Loucy (cell line): ENCODE results near the gene LILRB2.

ENCODE experiments used
- CTCF ChIP-seq: fragments of 200-600 bp; sonication (generic); conservative IDR thresholded peaks from 2 replicates; pipeline ENCODE4 v1.5.1; 2014; ENCODE audit warnings: mild to moderate bottlenecking, antibody characterized with exemption, low read length
- EZH2phosphoT487 ChIP-seq: fragments of 200-600 bp; IDR thresholded peaks from 2 replicates; pipeline ENCODE4 v1.6.1; 2018; ENCODE audit warnings: antibody characterized with exemption, mild to moderate bottlenecking, moderate library complexity, borderline replicate concordance

- TF ChIP-seq CTCF (no peak), EZH2phosphoT487 (no peak)
Measured at GRCh38 chr19:54302257-54302656, 21.3 kb upstream of the LILRB2 start.
